A204.1 (cell line): ENCODE data around the gene PRR14L.

Experiments
- FAIRE-seq: peaks from 2 replicates; lab custom pipeline; 2012; peaks lifted over from hg19 to GRCh38; lab: Jason Lieb, UNC

PRR14L gene

GRCh38 chr22:31637891-31638618 lies 111.9 kb downstream of the PRR14L start:
- no peak for FAIRE-seq

GRCh38 chr22:31637447-31637890 lies 112.5 kb downstream of the PRR14L start:
- FAIRE-seq, result no peak

- FAIRE-seq, result no peak
Measured at GRCh38 chr22:31635638-31636306, 114.2 kb downstream of the PRR14L start.

GRCh38 chr22:31631436-31631835 lies 118.5 kb downstream of the PRR14L start:
- no peak for FAIRE-seq
